ENCODE measurements around the gene EIF5B. TPM values are rescaled to one million over a fixed set of nuclear protein-coding genes. Genes with fewer than 3 reads are reported as not detected.

The EIF5B gene
- total and polyA plus RNA-seq, 2 of the 8 experiments (the other 6 are each of a cell fraction or from before 2014, with no cell fraction given) = 10.7 to 64.5 TPM

GRCh38 chr2:99436874-99437273 lies 99.7 kb downstream of the EIF5B start:
- Histone ChIP-seq H3K27ac (ENCODE audit: low read depth, low read length) (no peak overlapping the region), H4K8ac (ENCODE audit: extremely low read depth, insufficient read depth, low read length) (no peak overlapping the region; the same call in 1 of the 2 replicates), H3K23ac (ENCODE audit: insufficient read length) (no peak overlapping the region), H4K91ac (replicated peaks; ENCODE audit: insufficient read length, low read length) (no peak overlapping the region), H2BK120ac (replicated peaks; ENCODE audit: low read depth, low read length) (no peak overlapping the region), H4K20me1 (replicated peaks in 1 of 2; ENCODE audit: control insufficient read depth in 1 of 2, insufficient read depth in 2 of 2, low read length in 2 of 2) (no peaks in the 10 kb centered on the region), H3K4me3 (ENCODE audit: extremely low read depth in 1 of 4, insufficient read depth in 2 of 4, low read depth in 3 of 4, low read length in 4 of 4) (no peak overlapping the region), H3K18ac (ENCODE audit: extremely low read depth, low read length) (no peak overlapping the region), H2BK15ac (ENCODE audit: low read length) (no peak overlapping the region), H3K27me3 (replicated peaks in 1 of 4; ENCODE audit: control insufficient read depth in 3 of 4, extremely low read depth in 1 of 4, insufficient read depth in 3 of 4, low read length in 3 of 4) (no peaks in the 10 kb centered on the region), H3K79me1 (ENCODE audit: low read depth, low read length) (no peaks in the 10 kb centered on the region), H2BK5ac (ENCODE audit: low read depth, low read length) (no peak overlapping the region), H2BK20ac (ENCODE audit: low read length) (no peak overlapping the region), H3K36me3 (ENCODE audit: control insufficient read depth in 2 of 4, insufficient read depth in 4 of 4, low read length in 3 of 4) (peaks cover 3 to 17% (median 6%) of the 10 kb centered on the region in 4 experiments; a peak in 7 of 8 replicates), H2BK12ac (ENCODE audit: low read depth, low read length) (no peak overlapping the region), H4K5ac (ENCODE audit: insufficient read length, low read depth, low read length) (no peak overlapping the region), H2AFZ (ENCODE audit: low read length) (no peak overlapping the region), H3K9ac (replicated peaks in 1 of 4; ENCODE audit: extremely low read depth in 1 of 4, low read depth in 3 of 4, low read length in 3 of 4) (no peak overlapping the region), H3K14ac (ENCODE audit: insufficient read length) (no peak overlapping the region), H3K4ac (replicated peaks; ENCODE audit: insufficient read length, low read depth, low read length) (no peak overlapping the region), H3K9me3 (ENCODE audit: insufficient read depth in 2 of 2, low read depth in 1 of 2, low read length in 1 of 2) (no peaks in the 10 kb centered on the region), H3K23me2 (ENCODE audit: low read depth, low read length) (no peaks in the 10 kb centered on the region), H3K79me2 (ENCODE audit: control insufficient read depth in 1 of 2, insufficient read depth in 2 of 2, low read length in 2 of 2) (peaks cover 0 to 3% of the 10 kb centered on the region in 2 experiments; a peak in 1 of 4 replicates), H3K4me1 (replicated peaks in 1 of 4; ENCODE audit: control insufficient read depth in 3 of 4, insufficient read depth in 4 of 4, low read length in 3 of 4) (peaks cover 6 to 17% (median 8%) of the 10 kb centered on the region in 4 experiments; a peak in 5 of 7 replicates), H2AK5ac (ENCODE audit: low read depth, low read length) (no peak overlapping the region), H3K4me2 (ENCODE audit: insufficient read depth in 1 of 2, low read depth in 2 of 2, low read length in 2 of 2) (no peak overlapping the region), H3K56ac (replicated peaks; ENCODE audit: insufficient read length, low read depth, low read length) (no peak overlapping the region)
- ChIA-PET CTCF (ENCODE audit: partially characterized antibody) (no interaction called here), POLR2A (ENCODE audit: partially characterized antibody) (interaction anchor here (0.7 kb wide), 1 partner anchor 41 kb away, joined by 3 read pairs; no protein-coding TSS in a partner anchor)
- TF ChIP-seq KDM1A (IDR thresholded peaks at IDR 0.05; ENCODE audit: borderline replicate concordance, low read length) (peak; percentile 70), BACH1 (IDR thresholded peaks at IDR 0.05; ENCODE audit: low read length) (no peak), CBX5 (IDR thresholded peaks at IDR 0.05; ENCODE audit: low read depth, low read length) (no peak), RXRA (IDR thresholded peaks at IDR 0.05; ENCODE audit: insufficient read depth, low read depth, low read length) (no peak)
- no peak for DNase-seq (ENCODE audit: low read depth in 1 of 2, low spot score in 2 of 2)
- WGBS, 2 experiments (ENCODE audit: extremely low coverage in 1 of 2, insufficient coverage in 1 of 2, insufficient read length in 1 of 2, insufficient replicate concordance in 2 of 2, low coverage in 1 of 2, low lambda C conversion rate in 2 of 2, missing lambda C conversion rate in 1 of 2) = 96% methylated on average over 9 of the region's 10 CpGs; no CpG with 5 or more reads in 1 of the 2 experiments
- FAIRE-seq = no peak

Data from H1 (cell line).